K562 (cell line): Measurements from ENCODE around the gene CFAP126.

ENCODE experiments used
- BRD4 ChIP-seq: fragments of 200-600 bp; sonication (generic); IDR thresholded peaks from 2 replicates; pipeline ENCODE4 v1.6.1; 2017; ENCODE audit warnings: inconsistent platforms
- CHD2 ChIP-seq: IDR thresholded peaks from 2 replicates; pipeline ENCODE4 v1.6.1; 2011; ENCODE audit warnings: low read depth, low read length
- CTCF ChIP-seq, 3 experiments: IDR thresholded peaks in 2 of 3; conservative IDR thresholded peaks in 1 of 3; 2 replicates each; pipeline ENCODE4 v1.5.1; 2011 to 2012; ENCODE audit warnings: low read length in 3 of 3, mild to moderate bottlenecking in 3 of 3, control low read depth in 2 of 3, improper control_type of control experiment in 1 of 3, inconsistent platforms in 1 of 3, low read depth in 1 of 3, mixed read lengths in 1 of 3, moderate library complexity in 1 of 3; ENCODE audit not compliant: insufficient read depth in 2 of 3
- FOXK2 ChIP-seq, 2 experiments: fragments of 450-650 bp; IDR thresholded peaks in 1 of 2; conservative IDR thresholded peaks in 1 of 2; 2 replicates each; pipeline ENCODE4 v1.6.1; 2016; ENCODE audit warnings: low read depth in 2 of 2, mild to moderate bottlenecking in 1 of 2
- KLF16 ChIP-seq: IDR thresholded peaks from 2 replicates; pipeline ENCODE4 v1.6.1; 2016; ENCODE audit warnings: antibody characterized with exemption
- MAZ ChIP-seq, 2 experiments: fragments of 450-650 bp in 1 of 2; sonication (generic) in 1 of 2; formaldehyde crosslinking; IDR thresholded peaks in 1 of 2; conservative IDR thresholded peaks in 1 of 2; 2 replicates each; pipeline versions ENCODE4 v1.4.0 to v1.5.0; 2020; ENCODE audit warnings: mild to moderate bottlenecking in 1 of 2, missing genetic modification reagents in 1 of 2
- MYNN ChIP-seq, 2 experiments: sonication (generic); formaldehyde crosslinking in 1 of 2; IDR thresholded peaks; 2 replicates each; pipeline versions ENCODE4 v1.5.0 to v1.6.1; 2016 to 2020; ENCODE audit warnings: antibody characterized with exemption in 1 of 2, missing genetic modification reagents in 1 of 2
- NCOA2 ChIP-seq, 2 experiments: fragments of 450-650 bp; IDR thresholded peaks; 2 replicates each; pipeline ENCODE4 v1.6.1; 2018; ENCODE audit warnings: mild to moderate bottlenecking in 2 of 2, moderate library complexity in 1 of 2; ENCODE audit not compliant: partially characterized antibody in 2 of 2
- NRF1 ChIP-seq, 2 experiments: fragments of 450-650 bp; IDR thresholded peaks in 1 of 2; conservative IDR thresholded peaks in 1 of 2; 2 replicates each; pipeline ENCODE4 v1.6.1; 2014; ENCODE audit warnings: mild to moderate bottlenecking in 2 of 2
- POLR2A ChIP-seq: fragments of 450-650 bp; conservative IDR thresholded peaks from 2 replicates; pipeline ENCODE4 v1.6.1; 2016
- POLR2AphosphoS5 ChIP-seq: IDR thresholded peaks from 2 replicates; pipeline ENCODE4 v1.6.1; 2011; ENCODE audit warnings: mild to moderate bottlenecking, low read depth, low read length, moderate library complexity; ENCODE audit not compliant: control insufficient read depth, insufficient read depth
- RFX5 ChIP-seq: IDR thresholded peaks from 2 replicates; pipeline ENCODE4 v1.6.1; 2011; ENCODE audit warnings: low read depth, mild to moderate bottlenecking, improper control_type of control experiment, low read length
- TARDBP ChIP-seq: fragments of 450-650 bp; IDR thresholded peaks from 2 replicates; pipeline ENCODE4 v1.6.1; 2016
- TCF7 ChIP-seq: sonication (generic); IDR thresholded peaks from 2 replicates; pipeline ENCODE4 v1.6.1; 2016; ENCODE audit warnings: antibody characterized with exemption, borderline replicate concordance

GRCh38 chr1:161408429-161409052 lies 40.9 kb upstream of the CFAP126 start:
- TF ChIP-seq POLR2A (no peak), KLF16 (no peak), MAZ (CRISPR knock-in tag; conservative IDR thresholded peaks at IDR 0.05 in 1 of 2, IDR thresholded peaks at IDR 0.05 in 1 of 2) (no peak), FOXK2 (conservative IDR thresholded peaks at IDR 0.05 in 1 of 2, IDR thresholded peaks at IDR 0.05 in 1 of 2; ENCODE audit: low read depth in 2 of 2) (no peak), RFX5 (no peak), NRF1 (conservative IDR thresholded peaks at IDR 0.05 in 1 of 2, IDR thresholded peaks at IDR 0.05 in 1 of 2) (no peak), POLR2AphosphoS5 (no peak), TARDBP (no peak), MYNN (IDR thresholded peaks at IDR 0.05) (no peak), MYNN (CRISPR knock-in tag; IDR thresholded peaks at IDR 0.05) (no peak), CHD2 (no peak), CTCF (IDR thresholded peaks at IDR 0.05 in 2 of 3, conservative IDR thresholded peaks at IDR 0.05 in 1 of 3; ENCODE audit: insufficient read depth in 2 of 3, low read depth in 1 of 3, low read length in 3 of 3) (no peak), BRD4 (no peak), NCOA2 (IDR thresholded peaks at IDR 0.05; ENCODE audit: partially characterized antibody in 2 of 2) (no peak), TCF7 (no peak)
